ENCODE data around the gene TBK1.

GRCh38 chr12:64545081-64545382 lies 93.1 kb downstream of the TBK1 start:
- TF ChIP-seq POLR2A (IDR thresholded peaks at IDR 0.05) (no peak), CTCF (IDR thresholded peaks at IDR 0.05 in 8 of 11, conservative IDR thresholded peaks at IDR 0.05 in 3 of 11) (no peak), POLR2AphosphoS5 (IDR thresholded peaks at IDR 0.05) (no peak)

All from spleen (tissue), 7 donors.